ENCODE measurements around the gene MALSU1.
A peak's percentile ranks its signal among the peaks of the same experiment; 100 is the strongest.
"Not testable (repeated sequence)": the region's sequence is repeated elsewhere in the genome, so short reads cannot be mapped to it uniquely, and the experiment has no call there.

The MALSU1 gene

GRCh38 chr7:23287612-23288011 lies 11.5 kb upstream of the MALSU1 start:
- DNase-seq = peak; percentile 46

- DNase-seq = no peak
Measured at GRCh38 chr7:23290993-23291392, 8.1 kb upstream of the MALSU1 start.

- DNase-seq = no peak
Measured at GRCh38 chr7:23291957-23292560, 7.1 kb upstream of the MALSU1 start.

GRCh38 chr7:23292623-23293022 lies 6.5 kb upstream of the MALSU1 start:
- DNase-seq = no peak

- no peak for DNase-seq
Measured at GRCh38 chr7:23293500-23294073, 5.6 kb upstream of the MALSU1 start.

GRCh38 chr7:23294549-23295400 lies 4.4 kb upstream of the MALSU1 start:
- no peak for DNase-seq

GRCh38 chr7:23295401-23295697 lies 3.8 kb upstream of the MALSU1 start:
- no peak for DNase-seq

- no peak for DNase-seq
Measured at GRCh38 chr7:23298141-23298881, 828 bp upstream of the MALSU1 start.

GRCh38 chr7:23299770-23300300 lies 696 bp downstream of the MALSU1 start:
- DNase-seq = no peak

- DNase-seq = no peak
Measured at GRCh38 chr7:23306936-23307521, 7.9 kb downstream of the MALSU1 start.

GRCh38 chr7:23308754-23309153 lies 9.6 kb downstream of the MALSU1 start:
- DNase-seq = no peak

GRCh38 chr7:23312141-23312540 lies 13.0 kb downstream of the MALSU1 start:
- DNase-seq = not testable (repeated sequence)

GRCh38 chr7:23315366-23315765 lies 16.2 kb downstream of the MALSU1 start:
- no peak for DNase-seq

- no peak for DNase-seq
Measured at GRCh38 chr7:23331132-23331531, 32.0 kb downstream of the MALSU1 start.

GRCh38 chr7:23332193-23332592 lies 33.1 kb downstream of the MALSU1 start:
- no peak for DNase-seq

GRCh38 chr7:23332910-23333612 lies 33.9 kb downstream of the MALSU1 start:
- DNase-seq = peak; percentile 27

GRCh38 chr7:23333671-23334246 lies 34.6 kb downstream of the MALSU1 start:
- DNase-seq = no peak

GRCh38 chr7:23334482-23335056 lies 35.4 kb downstream of the MALSU1 start:
- DNase-seq = no peak

- no peak for DNase-seq
Measured at GRCh38 chr7:23335136-23335535, 36.0 kb downstream of the MALSU1 start.

- no peak for DNase-seq
Measured at GRCh38 chr7:23335621-23336020, 36.5 kb downstream of the MALSU1 start.

- DNase-seq = no peak
Measured at GRCh38 chr7:23336086-23336485, 36.9 kb downstream of the MALSU1 start.

Measured in hematopoietic multipotent progenitor cell treated with erythropoietin and hydrocortisone succinate and interleukin-3 and kit ligand, for 6 days (in vitro differentiated cells).